ENCODE measurements around the gene TBL1X. TPM values are rescaled to one million over a fixed set of nuclear protein-coding genes. Genes with fewer than 3 reads are reported as not detected.

TBL1X gene
- total and polyA plus RNA-seq, 2 experiments from 2014 or later = 8.7 to 26.9 TPM

DNA sequence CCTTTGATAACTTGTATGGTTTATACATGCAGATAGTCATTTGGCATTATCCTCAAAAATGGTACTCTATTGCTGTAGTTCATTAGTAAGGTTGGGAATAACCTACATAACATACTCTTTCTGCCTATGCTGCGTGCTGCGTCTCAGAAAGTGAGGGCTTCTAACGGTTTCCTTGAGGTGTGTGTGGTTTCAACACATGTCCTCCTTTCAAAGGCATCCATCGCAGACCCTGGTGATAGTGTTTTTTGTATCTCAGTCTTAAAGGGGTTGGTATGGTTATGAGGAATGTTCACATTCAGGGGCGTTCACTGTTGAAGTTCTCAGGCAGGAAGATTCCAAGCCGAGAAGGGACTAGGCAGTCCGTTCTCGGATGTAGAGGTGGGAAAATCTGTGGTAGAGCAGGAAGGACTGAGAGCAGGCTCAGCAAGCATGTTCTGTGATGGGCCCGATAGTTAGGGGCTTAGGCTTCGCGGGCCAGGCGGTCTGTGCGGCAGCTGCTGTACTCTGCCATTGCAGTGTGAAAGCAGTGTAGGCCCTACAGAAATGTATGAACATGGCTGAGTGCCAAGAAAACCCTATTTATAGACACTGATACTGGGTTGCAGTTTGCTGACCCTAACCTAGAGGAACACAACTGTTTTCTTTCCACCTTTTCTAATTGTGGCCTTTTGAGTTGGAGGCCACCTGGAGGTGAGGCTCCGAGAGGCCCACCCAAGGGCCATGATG, 177.6 kb downstream of the TBL1X start:
- H3K4me1 Mint-ChIP-seq = peaks cover 14% of the 10 kb centered on the region
- H3K9me3 Mint-ChIP-seq = no peaks in the 10 kb centered on the region
- Histone ChIP-seq H3F3A (replicated peaks; ENCODE audit: low read depth) (no peaks in the 10 kb centered on the region), H3K9me2 (ENCODE audit: insufficient read depth) (no peaks in the 10 kb centered on the region), H4K20me1 (replicated peaks; ENCODE audit: insufficient read depth) (no peaks in the 10 kb centered on the region), H3K27me3 (ENCODE audit: insufficient read depth) (no peaks in the 10 kb centered on the region), H3K36me3 (ENCODE audit: insufficient read depth) (no peaks in the 10 kb centered on the region), H3K4me3 (no peak overlapping the region), H3K4me2 (no peak overlapping the region), H3K79me2 (replicated peaks; ENCODE audit: insufficient read depth) (0 out of 2 replicates have a peak, but pooled peaks cover 5% of the 10 kb centered on the region), H3K4me1 (ENCODE audit: insufficient read depth) (no peaks in the 10 kb centered on the region), H3K27ac (ENCODE audit: low read depth) (no peak overlapping the region), H2AFZ (no peak overlapping the region)
- H3K27ac Mint-ChIP-seq = no peak overlapping the region
- no peak overlapping the region for H3K4me3 Mint-ChIP-seq
- ATAC-seq (no peak), DNase-seq (ENCODE audit: low spot score) (no peak)
- no peaks in the 10 kb centered on the region for H3K36me3 Mint-ChIP-seq (ENCODE audit: low read depth)
- no peaks in the 10 kb centered on the region for H3K27me3 Mint-ChIP-seq (ENCODE audit: insufficient read depth, low read depth, poor library complexity)
- TF ChIP-seq, protein P1, sequence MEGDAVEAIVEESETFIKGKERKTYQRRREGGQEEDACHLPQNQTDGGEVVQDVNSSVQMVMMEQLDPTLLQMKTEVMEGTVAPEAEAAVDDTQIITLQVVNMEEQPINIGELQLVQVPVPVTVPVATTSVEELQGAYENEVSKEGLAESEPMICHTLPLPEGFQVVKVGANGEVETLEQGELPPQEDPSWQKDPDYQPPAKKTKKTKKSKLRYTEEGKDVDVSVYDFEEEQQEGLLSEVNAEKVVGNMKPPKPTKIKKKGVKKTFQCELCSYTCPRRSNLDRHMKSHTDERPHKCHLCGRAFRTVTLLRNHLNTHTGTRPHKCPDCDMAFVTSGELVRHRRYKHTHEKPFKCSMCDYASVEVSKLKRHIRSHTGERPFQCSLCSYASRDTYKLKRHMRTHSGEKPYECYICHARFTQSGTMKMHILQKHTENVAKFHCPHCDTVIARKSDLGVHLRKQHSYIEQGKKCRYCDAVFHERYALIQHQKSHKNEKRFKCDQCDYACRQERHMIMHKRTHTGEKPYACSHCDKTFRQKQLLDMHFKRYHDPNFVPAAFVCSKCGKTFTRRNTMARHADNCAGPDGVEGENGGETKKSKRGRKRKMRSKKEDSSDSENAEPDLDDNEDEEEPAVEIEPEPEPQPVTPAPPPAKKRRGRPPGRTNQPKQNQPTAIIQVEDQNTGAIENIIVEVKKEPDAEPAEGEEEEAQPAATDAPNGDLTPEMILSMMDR (conservative IDR thresholded peaks at IDR 0.05; ENCODE audit: low read depth in 2 of 2) = no peak
- TF ChIP-seq, protein P2, sequence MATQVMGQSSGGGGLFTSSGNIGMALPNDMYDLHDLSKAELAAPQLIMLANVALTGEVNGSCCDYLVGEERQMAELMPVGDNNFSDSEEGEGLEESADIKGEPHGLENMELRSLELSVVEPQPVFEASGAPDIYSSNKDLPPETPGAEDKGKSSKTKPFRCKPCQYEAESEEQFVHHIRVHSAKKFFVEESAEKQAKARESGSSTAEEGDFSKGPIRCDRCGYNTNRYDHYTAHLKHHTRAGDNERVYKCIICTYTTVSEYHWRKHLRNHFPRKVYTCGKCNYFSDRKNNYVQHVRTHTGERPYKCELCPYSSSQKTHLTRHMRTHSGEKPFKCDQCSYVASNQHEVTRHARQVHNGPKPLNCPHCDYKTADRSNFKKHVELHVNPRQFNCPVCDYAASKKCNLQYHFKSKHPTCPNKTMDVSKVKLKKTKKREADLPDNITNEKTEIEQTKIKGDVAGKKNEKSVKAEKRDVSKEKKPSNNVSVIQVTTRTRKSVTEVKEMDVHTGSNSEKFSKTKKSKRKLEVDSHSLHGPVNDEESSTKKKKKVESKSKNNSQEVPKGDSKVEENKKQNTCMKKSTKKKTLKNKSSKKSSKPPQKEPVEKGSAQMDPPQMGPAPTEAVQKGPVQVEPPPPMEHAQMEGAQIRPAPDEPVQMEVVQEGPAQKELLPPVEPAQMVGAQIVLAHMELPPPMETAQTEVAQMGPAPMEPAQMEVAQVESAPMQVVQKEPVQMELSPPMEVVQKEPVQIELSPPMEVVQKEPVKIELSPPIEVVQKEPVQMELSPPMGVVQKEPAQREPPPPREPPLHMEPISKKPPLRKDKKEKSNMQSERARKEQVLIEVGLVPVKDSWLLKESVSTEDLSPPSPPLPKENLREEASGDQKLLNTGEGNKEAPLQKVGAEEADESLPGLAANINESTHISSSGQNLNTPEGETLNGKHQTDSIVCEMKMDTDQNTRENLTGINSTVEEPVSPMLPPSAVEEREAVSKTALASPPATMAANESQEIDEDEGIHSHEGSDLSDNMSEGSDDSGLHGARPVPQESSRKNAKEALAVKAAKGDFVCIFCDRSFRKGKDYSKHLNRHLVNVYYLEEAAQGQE (IDR thresholded peaks at IDR 0.05; ENCODE audit: unreplicated experiment) = no peak
- TF ChIP-seq EZH2 (IDR thresholded peaks at IDR 0.05; ENCODE audit: low read depth, unreplicated experiment) (no peak), STAT1 (IDR thresholded peaks at IDR 0.05; ENCODE audit: unreplicated experiment) (no peak), CREB1 (CRISPR knock-in tag; IDR thresholded peaks at IDR 0.05; ENCODE audit: low read depth) (no peak), EZH2phosphoT487 (IDR thresholded peaks at IDR 0.05; ENCODE audit: unreplicated experiment) (no peak), JUNB (IDR thresholded peaks at IDR 0.05; ENCODE audit: unreplicated experiment) (no peak), ZNF114 (CRISPR knock-in tag; IDR thresholded peaks at IDR 0.05) (no peak), NANOG (IDR thresholded peaks at IDR 0.05; ENCODE audit: borderline replicate concordance) (no peak), ZNF331 (CRISPR knock-in tag; IDR thresholded peaks at IDR 0.05; ENCODE audit: low read depth) (no peak), POLR2AphosphoS5 (IDR thresholded peaks at IDR 0.05; ENCODE audit: low read depth) (no peak)
- TF ChIP-seq, protein P3, sequence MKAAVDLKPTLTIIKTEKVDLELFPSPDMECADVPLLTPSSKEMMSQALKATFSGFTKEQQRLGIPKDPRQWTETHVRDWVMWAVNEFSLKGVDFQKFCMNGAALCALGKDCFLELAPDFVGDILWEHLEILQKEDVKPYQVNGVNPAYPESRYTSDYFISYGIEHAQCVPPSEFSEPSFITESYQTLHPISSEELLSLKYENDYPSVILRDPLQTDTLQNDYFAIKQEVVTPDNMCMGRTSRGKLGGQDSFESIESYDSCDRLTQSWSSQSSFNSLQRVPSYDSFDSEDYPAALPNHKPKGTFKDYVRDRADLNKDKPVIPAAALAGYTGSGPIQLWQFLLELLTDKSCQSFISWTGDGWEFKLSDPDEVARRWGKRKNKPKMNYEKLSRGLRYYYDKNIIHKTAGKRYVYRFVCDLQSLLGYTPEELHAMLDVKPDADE (IDR thresholded peaks at IDR 0.05) = no peak
- TF ChIP-seq, protein P4, sequence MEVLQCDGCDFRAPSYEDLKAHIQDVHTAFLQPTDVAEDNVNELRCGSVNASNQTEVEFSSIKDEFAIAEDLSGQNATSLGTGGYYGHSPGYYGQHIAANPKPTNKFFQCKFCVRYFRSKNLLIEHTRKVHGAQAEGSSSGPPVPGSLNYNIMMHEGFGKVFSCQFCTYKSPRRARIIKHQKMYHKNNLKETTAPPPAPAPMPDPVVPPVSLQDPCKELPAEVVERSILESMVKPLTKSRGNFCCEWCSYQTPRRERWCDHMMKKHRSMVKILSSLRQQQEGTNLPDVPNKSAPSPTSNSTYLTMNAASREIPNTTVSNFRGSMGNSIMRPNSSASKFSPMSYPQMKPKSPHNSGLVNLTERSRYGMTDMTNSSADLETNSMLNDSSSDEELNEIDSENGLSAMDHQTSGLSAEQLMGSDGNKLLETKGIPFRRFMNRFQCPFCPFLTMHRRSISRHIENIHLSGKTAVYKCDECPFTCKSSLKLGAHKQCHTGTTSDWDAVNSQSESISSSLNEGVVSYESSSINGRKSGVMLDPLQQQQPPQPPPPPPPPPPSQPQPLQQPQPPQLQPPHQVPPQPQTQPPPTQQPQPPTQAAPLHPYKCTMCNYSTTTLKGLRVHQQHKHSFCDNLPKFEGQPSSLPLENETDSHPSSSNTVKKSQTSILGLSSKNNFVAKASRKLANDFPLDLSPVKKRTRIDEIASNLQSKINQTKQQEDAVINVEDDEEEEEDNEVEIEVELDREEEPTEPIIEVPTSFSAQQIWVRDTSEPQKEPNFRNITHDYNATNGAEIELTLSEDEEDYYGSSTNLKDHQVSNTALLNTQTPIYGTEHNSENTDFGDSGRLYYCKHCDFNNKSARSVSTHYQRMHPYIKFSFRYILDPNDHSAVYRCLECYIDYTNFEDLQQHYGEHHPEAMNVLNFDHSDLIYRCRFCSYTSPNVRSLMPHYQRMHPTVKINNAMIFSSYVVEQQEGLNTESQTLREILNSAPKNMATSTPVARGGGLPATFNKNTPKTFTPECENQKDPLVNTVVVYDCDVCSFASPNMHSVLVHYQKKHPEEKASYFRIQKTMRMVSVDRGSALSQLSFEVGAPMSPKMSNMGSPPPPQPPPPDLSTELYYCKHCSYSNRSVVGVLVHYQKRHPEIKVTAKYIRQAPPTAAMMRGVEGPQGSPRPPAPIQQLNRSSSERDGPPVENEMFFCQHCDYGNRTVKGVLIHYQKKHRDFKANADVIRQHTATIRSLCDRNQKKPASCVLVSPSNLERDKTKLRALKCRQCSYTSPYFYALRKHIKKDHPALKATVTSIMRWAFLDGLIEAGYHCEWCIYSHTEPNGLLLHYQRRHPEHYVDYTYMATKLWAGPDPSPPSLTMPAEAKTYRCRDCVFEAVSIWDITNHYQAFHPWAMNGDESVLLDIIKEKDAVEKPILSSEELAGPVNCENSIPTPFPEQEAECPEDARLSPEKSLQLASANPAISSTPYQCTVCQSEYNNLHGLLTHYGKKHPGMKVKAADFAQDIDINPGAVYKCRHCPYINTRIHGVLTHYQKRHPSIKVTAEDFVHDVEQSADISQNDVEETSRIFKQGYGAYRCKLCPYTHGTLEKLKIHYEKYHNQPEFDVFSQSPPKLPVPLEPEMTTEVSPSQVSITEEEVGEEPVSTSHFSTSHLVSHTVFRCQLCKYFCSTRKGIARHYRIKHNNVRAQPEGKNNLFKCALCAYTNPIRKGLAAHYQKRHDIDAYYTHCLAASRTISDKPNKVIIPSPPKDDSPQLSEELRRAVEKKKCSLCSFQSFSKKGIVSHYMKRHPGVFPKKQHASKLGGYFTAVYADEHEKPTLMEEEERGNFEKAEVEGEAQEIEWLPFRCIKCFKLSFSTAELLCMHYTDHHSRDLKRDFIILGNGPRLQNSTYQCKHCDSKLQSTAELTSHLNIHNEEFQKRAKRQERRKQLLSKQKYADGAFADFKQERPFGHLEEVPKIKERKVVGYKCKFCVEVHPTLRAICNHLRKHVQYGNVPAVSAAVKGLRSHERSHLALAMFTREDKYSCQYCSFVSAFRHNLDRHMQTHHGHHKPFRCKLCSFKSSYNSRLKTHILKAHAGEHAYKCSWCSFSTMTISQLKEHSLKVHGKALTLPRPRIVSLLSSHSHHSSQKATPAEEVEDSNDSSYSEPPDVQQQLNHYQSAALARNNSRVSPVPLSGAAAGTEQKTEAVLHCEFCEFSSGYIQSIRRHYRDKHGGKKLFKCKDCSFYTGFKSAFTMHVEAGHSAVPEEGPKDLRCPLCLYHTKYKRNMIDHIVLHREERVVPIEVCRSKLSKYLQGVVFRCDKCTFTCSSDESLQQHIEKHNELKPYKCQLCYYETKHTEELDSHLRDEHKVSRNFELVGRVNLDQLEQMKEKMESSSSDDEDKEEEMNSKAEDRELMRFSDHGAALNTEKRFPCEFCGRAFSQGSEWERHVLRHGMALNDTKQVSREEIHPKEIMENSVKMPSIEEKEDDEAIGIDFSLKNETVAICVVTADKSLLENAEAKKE (CRISPR knock-in tag; IDR thresholded peaks at IDR 0.05) = no peak

Data from GM23338 (cell line).